ENCODE results near the gene CCDC110.

Gene CCDC110

DNA sequence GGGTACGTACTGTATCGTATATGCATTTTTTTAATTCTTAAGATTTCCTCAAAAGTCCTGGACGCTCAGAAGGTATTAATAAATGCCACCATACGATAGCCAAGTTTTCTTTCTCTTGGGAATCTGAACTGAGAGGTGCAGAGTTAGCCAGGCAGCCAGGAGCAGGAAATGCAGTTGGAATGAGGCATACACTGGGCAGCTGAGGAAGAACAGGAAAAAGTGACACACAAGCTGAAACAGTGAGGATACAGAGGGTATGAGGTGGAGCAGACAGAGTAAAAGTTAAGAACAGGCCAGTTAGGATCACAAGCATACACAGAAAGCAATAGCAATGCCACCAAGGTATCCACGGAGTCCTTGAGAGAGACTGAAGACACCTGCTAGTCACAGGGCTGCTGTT lies 59.1 kb downstream of the CCDC110 start:
- DNase-seq: no peak

DNA sequence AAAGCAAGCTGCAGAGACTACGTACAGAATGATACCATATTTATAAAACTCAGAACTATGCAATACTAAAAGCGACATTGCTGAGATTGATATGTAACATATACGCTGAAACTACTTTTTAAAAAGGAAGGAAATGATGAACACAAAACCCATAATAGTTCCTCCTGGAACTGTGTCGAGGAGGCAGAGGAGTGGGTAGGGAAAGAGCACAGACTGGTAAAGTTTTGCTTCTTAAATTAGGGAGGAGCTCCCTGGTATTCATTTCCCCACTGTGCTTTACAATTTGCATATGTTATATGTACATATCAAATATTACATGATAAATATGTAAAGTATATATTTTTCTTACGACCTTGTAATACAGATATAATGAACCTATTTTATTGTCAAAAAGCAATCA lies 59.7 kb downstream of the CCDC110 start:
- DNase-seq: no peak

DNA sequence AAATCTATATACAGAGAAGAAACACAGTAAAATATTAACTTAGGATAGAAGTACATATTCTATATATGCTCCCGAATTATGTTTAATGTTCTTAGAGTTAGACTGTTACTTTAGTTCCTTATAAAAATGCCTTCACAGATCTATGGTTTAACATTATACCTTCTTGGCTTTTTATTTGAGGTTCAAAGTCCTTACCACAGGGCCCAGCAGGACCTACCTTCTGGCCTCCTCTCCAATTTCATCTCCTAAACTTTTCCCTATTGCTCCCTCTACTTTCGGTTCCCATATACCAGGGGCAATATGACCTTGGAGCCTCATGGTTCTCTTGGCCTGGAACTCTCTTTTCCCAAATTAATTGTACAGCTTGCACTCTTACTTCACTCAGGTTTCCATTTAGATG lies 63.1 kb downstream of the CCDC110 start:
- DNase-seq: no peak

DNA sequence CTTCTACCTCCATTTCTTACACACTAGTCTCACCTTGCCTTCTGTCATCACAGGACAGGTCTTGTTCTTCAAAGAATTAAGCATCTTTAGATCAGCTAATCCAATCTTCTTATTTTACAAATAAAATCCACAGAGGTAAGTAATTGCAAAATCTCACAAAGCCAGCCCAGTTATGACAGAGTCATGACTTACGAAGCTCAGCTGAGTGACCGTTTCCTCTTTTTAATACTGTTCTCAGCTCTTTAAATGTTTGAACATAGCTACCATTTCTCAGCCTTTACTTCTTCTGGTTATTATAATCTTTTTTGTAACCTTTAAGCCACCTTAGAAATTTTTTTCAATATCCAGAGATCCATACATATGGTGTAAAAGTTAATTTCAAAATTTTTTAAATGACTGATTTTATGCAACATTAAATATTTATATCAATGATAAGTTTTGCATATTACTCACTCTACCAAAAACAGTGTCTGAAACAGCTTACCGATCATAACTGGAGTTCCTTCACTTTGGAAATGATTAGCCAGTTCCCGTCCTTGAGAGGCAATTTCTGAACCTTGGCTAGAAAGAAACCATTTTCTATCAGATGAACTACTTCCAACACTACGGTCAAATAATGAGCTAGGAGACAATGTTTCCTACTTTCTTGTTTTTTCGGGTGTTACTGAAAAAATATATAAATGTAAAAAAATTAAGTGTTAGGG lies 66.1 kb downstream of the CCDC110 start:
- DNase-seq: no peak

DNA sequence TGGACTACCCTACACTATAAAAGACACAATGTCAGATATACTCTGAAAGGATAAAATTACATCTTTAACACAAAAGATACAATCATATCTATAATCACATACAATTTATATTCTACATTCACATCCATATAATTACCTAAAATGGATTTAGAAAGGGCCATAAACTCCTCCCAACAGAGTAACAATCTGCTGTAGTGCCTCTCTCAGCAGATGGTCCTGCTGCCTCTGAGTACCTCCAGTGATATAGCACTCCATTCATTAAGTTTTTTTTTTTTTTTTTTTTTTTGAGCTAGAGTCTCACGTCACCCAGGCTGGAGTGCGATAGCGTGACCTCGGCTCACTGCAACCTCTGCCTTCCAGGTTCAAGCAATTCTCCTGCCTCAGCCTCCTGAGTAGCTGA lies 67.5 kb downstream of the CCDC110 start:
- no peak for DNase-seq

DNA sequence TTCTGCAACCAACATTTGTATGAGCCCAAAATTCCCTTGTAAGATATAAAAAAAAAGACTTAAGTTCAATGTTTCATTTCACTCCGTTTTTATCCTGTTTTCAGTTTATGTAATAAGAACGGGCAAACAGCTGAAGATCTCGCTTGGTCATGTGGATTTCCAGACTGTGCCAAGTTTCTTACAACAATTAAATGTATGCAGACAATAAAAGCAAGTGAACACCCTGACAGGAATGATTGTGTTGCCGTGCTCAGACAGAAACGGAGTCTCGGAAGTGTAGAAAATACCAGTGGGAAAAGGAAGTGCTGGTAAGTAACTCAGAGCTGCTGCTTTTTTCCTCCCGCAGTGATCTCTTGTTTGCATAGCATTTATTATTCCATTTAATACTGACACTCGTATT lies 72.1 kb downstream of the CCDC110 start:
- no peak for DNase-seq

DNA sequence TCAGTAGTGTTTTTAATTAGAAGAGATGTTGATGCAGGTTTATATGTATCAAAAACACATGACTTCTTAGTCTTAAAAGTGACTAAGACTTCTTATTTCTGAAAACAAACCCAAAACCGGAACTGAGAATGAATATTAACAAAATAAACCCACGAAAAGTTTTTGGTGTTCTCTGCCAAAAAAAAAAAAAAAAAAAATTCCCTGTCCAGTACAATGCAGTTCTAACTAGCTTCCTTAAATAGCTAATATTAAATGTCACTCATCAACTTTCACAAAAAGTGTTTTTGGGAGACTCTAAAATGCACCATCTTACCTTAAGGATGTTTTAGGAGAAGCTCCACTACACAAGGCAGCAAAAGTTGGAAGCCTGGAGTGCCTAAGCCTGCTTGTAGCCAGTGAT lies 72.9 kb downstream of the CCDC110 start:
- DNase-seq: no peak

DNA sequence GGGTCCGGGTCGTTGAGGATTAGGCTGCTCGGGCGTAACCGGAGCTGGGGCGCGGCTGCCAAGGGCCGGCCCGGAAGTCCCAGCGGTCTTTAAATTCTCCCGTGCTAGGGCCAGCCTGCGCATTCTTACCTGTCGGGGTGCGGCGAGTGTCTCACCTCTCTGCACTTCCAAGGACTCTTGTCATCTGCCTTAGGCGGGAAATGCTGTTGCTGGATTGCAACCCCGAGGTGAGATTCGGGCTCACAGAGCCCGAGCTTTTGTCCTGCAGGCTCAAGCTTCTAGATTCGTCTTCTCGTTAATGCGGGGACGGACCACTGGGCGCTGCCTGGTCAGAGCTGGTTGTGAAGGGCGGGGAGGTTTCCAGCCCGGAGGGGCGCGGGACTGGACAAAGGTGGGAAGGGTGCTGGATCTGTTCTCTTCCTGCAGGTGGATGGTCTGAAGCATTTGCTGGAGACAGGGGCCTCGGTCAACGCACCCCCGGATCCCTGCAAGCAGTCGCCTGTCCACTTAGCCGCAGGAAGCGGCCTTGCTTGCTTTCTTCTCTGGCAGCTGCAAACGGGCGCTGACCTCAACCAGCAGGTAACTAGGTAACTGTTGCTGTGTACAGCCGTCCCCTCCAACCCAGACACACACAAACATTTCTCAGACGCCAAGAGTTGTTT lies 74.7 kb downstream of the CCDC110 start, which contains the start of gene ANKRD37:
Gene ANKRD37 (plus strand): TSS at position 118 of the 662 bp plus-strand sequence. CDS start 83 bp downstream, at position 201.
- DNase-seq: peak; percentile 53 to 55

DNA sequence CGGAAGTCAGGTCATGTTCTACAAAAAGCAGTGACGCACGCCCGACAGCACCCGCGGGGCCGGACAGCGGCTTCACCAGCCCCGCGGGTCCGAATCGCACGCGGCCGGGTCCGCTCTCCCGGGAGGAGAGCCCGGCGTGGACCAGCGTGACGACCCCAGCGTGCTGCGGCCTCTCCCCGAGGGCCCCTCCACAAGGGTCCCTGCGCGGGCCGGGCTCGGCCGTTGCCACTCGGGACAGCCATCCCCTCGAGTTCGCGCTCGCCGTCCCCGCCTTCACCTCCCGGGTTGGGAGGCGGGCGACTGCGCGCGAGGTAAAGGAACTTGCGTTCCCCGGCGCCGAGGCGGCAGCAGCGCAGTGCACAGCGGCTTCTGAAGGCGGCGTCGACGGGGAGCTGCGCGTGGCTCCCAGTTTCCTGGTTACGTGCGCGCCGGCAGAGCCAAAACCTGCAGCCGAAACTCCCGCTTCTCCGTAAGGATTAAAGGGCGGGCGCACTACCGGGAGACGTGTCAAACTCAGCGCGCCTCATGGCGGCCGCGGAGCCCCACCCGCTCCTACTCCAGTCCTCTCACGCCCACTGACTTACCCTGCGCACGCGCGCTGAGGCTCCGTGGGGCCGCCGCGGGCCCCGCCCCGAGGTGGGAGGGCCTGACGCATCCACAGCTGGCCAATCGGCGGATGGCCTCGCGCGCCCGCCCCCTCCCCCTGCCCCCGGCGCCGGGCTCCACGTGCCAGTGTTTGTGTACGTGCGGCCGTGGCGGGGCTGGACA lies 75.4 kb downstream of the CCDC110 start:
- peak; percentile 60 to 82 for DNase-seq

DNA sequence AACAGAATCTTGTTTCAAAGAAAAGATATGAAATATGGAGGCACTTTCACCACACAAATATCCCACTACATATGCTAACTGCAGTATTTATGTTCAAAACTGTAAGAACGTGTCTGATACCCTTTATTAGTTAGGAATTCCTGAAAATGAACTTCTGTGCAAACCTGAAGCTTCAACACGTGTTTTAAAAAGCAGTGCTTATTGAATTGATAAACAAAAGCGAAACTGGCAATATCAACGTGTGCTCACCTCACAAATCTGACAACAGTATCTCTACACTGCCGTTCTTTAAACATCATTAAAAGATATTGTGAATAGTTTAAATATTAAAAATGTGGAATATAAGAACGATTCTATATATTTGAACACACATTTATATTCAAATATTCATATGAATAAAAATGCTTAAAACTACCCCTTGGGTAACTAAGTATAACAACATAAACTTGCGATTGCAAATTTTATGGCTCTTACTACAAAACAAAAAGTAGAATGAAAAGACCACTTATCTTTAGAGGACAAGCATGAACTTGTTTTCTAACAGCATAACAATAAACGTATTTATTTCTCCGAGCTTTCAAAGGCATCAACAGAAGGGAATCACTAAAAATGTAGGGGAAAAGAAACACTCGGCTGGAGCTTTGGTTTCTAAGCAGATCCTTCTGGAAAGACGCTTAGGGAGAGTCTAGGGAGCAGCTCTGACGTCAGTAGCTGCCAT lies 76.1 kb downstream of the CCDC110 start, which contains the start of gene LRP2BP:
Gene LRP2BP (minus strand): TSS at position 687 of the 718 bp plus-strand sequence. CDS start 17,738 bp downstream, outside the sequence.
- no peak for DNase-seq

Data from SHP77 (cell line).